Kidney (tissue), 14 donors: ENCODE data around the gene DNHD1. TPM values are rescaled to one million over a fixed set of nuclear protein-coding genes. Genes with fewer than 3 reads are reported as not detected.

ENCODE experiments used
- DNase-seq, 5 donors: peaks; one replicate each; pipeline ENCODE4 v3.0.0-alpha.2; 2013 to 2020
- FAIRE-seq: peaks from 2 replicates; lab custom pipeline; 2012; peaks lifted over from hg19 to GRCh38; lab: Jason Lieb, UNC
- H3K27ac ChIP-seq, 2 donors: one replicate each; pipeline ENCODE4 v1.7.0; 2013; ENCODE audit warnings: low read depth in 2 of 2, low read length in 2 of 2, inconsistent platforms in 1 of 2
- H3K27me3 ChIP-seq: one replicate; pipeline ENCODE4 v1.7.1; 2013; ENCODE audit warnings: low read length, inconsistent platforms; ENCODE audit not compliant: control insufficient read depth, insufficient read depth
- H3K36me3 ChIP-seq, 3 donors: one replicate each; pipeline versions ENCODE4 v1.7.0 to v1.7.1; 2013; ENCODE audit warnings: low read length in 3 of 3, control low read depth in 1 of 3, inconsistent platforms in 1 of 3; ENCODE audit not compliant: insufficient read depth in 3 of 3, control insufficient read depth in 2 of 3
- H3K4me1 ChIP-seq, 3 donors: one replicate each; pipeline versions ENCODE4 v1.7.0 to v1.7.1; 2013; ENCODE audit warnings: low read length in 3 of 3, inconsistent platforms in 1 of 3, low read depth in 1 of 3; ENCODE audit not compliant: control insufficient read depth in 2 of 3, insufficient read depth in 2 of 3
- H3K4me3 ChIP-seq, 3 donors: one replicate each; pipeline versions ENCODE4 v1.7.0 to v1.8.1; 2013; ENCODE audit warnings: low read length in 3 of 3, control low read depth in 1 of 3, inconsistent platforms in 1 of 3
- H3K9ac ChIP-seq, 3 donors: one replicate each; pipeline versions ENCODE4 v1.7.0 to v1.7.1; 2013; ENCODE audit warnings: low read length in 3 of 3, control low read depth in 1 of 3, inconsistent platforms in 1 of 3
- H3K9me3 ChIP-seq, 3 donors: one replicate each; pipeline versions ENCODE4 v1.7.0 to v1.7.1; 2013; ENCODE audit warnings: low read length in 3 of 3, control low read depth in 1 of 3, inconsistent platforms in 1 of 3; ENCODE audit not compliant: control insufficient read depth in 2 of 3, insufficient read depth in 1 of 3
- CTCF ChIP-seq: IDR thresholded peaks from 3 replicates; pipeline ENCODE4 v1.5.1; 2012; ENCODE audit warnings: mild to moderate bottlenecking, moderate library complexity, borderline replicate concordance; ENCODE audit not compliant: insufficient read depth; ENCODE audit errors: extremely low read depth
- intact Hi-C: fragments of 100-400 bp; cut with DNase I; formaldehyde crosslinking; loops from one replicate; pipeline ENCODE4 v1.11.1; 2022
- polyA plus RNA-seq: library from polyadenylated mRNA; stranded (reverse); fragments of 350-450 nt; fragmentation: Illumina TruSeq; extraction: RNeasy Lipid Tissue Mini Kit (QIAGEN cat#74804); gene quantifications from one replicate; pipeline ENCODE4 v1.2.3, GENCODE V29; 2014; ENCODE audit warnings: low read depth, low replicate concordance; ENCODE audit not compliant: insufficient read depth
- total RNA-seq: library from RNA; stranded (reverse); fragmentation: NEBNext Ultra II Directional; extraction: Animal tissue kit (Norgen Biotek cat#: 25700); gene quantifications from one replicate; pipeline ENCODE4 v1.2.1, GENCODE V29; 2021
- donor health status: control.
- donor health status: control.
- donor health status: control.
- donor health status: control.
- donor health status: control.
- donor health status: DM: yes; HTN: yes; CAD: no.
- donor health status: Normal renal cell carcinoma (clear cell type).

DNHD1 gene
- total and polyA plus RNA-seq, 2 donors from 2014 or later, result 3.5 to 10.1 TPM

- H3K27ac ChIP-seq, result no peak overlapping the region
- TF ChIP-seq CTCF, result no peak
- DNase-seq (no peak), FAIRE-seq (no peak)
- H3K36me3 ChIP-seq, result peaks cover 4 to 23% (median 20%) of the 10 kb centered on the region in 3 donors
- H3K9ac ChIP-seq, result no peak overlapping the region
- no peaks in the 10 kb centered on the region for H3K27me3 ChIP-seq
- H3K9me3 ChIP-seq, result no peaks in the 10 kb centered on the region
- no peak overlapping the region for H3K4me3 ChIP-seq
- H3K4me1 ChIP-seq, result peaks cover 5 to 8% (median 7%) of the 10 kb centered on the region in 3 donors
- intact Hi-C loops, result no loop called here
Observed at GRCh38 chr11:6486938-6487337, 10.1 kb upstream of the DNHD1 start.

GRCh38 chr11:6488342-6488741 is 8.7 kb upstream of the DNHD1 start:
- Histone ChIP-seq H3K9me3 (no peaks in the 10 kb centered on the region), H3K36me3 (peaks cover 2 to 11% (median 9%) of the 10 kb centered on the region in 3 donors), H3K27me3 (no peaks in the 10 kb centered on the region), H3K27ac (no peak overlapping the region), H3K9ac (no peak overlapping the region), H3K4me3 (no peak overlapping the region), H3K4me1 (no peaks in the 10 kb centered on the region)
- FAIRE-seq (no peak), DNase-seq (no peak)
- no peak for TF ChIP-seq CTCF
- intact Hi-C loops, result no loop called here

- Histone ChIP-seq H3K27me3 (no peaks in the 10 kb centered on the region), H3K4me3 (no peak overlapping the region), H3K27ac (no peak overlapping the region), H3K9ac (no peak overlapping the region), H3K9me3 (no peaks in the 10 kb centered on the region), H3K36me3 (peaks cover 2 to 8% (median 4%) of the 10 kb centered on the region in 3 donors), H3K4me1 (no peaks in the 10 kb centered on the region)
- TF ChIP-seq CTCF, result no peak
- intact Hi-C loops, result no loop called here
- no peak for FAIRE-seq
- DNase-seq, result peak in 3 of 5 donors; percentile 22 to 58 (median 55)
Observed at GRCh38 chr11:6488821-6489220, 8.3 kb upstream of the DNHD1 start.

GRCh38 chr11:6489306-6489705 is 7.8 kb upstream of the DNHD1 start:
- FAIRE-seq (no peak), DNase-seq (no peak)
- no peak for TF ChIP-seq CTCF
- Histone ChIP-seq H3K27ac (no peak overlapping the region), H3K4me3 (no peak overlapping the region), H3K9ac (no peak overlapping the region), H3K36me3 (peaks cover 2 to 8% (median 4%) of the 10 kb centered on the region in 3 donors), H3K4me1 (no peaks in the 10 kb centered on the region), H3K9me3 (no peaks in the 10 kb centered on the region), H3K27me3 (no peaks in the 10 kb centered on the region)
- intact Hi-C loops, result no loop called here
